HCT116 (cell line): ENCODE measurements around the gene FGF10. TPM values are rescaled to one million over a fixed set of nuclear protein-coding genes. Genes with fewer than 3 reads are reported as not detected.

Experiments
- ATAC-seq: fragments of 200-7000 bp; cut with Tn5 transposase; 2 replicates; pipeline ENCODE4 v1.9.1; 2020; ENCODE audit warnings: mild to moderate bottlenecking, moderate library complexity
- BruUV-seq: library from RNA; stranded (reverse); fragments of 400-500 nt; replicated peaks from 2 replicates; lab custom pipeline; 2021; lab: Mats Ljungman, UMichigan
- CTCF ChIA-PET: fragments of 300-600 bp; sonication (Branson Sonifier 250); formaldehyde crosslinking; loops from one replicate; lab custom pipeline; 2021; ENCODE audit warnings: antibody characterized with exemption; lab: Charles Lee
- POLR2A ChIA-PET: fragments of 300-600, 350-600 bp; sonication (Branson Sonifier 250); formaldehyde crosslinking; loops from one replicate; lab custom pipeline; 2021; ENCODE audit warnings: antibody characterized with exemption; lab: Charles Lee
- RAD21 ChIA-PET, 2 experiments: fragments of 300-600 bp; sonication (Branson Sonifier 250); formaldehyde crosslinking; loops; one replicate each; lab custom pipeline; 2023; ENCODE audit warnings: low total read pairs in 2 of 2; ENCODE audit not compliant: uncharacterized antibody in 2 of 2, unreplicated experiment in 2 of 2, low non-redundant PET in 1 of 2; lab: Charles Lee
- DNase-seq: peaks from one replicate; pipeline ENCODE4 v3.0.0-alpha.2; 2010; ENCODE audit warnings: low read depth, low spot score
- H2AFZ ChIP-seq: fragments of 200-600 bp; shearing (Covaris generic), sonication (generic); 2 replicates; pipeline ENCODE4 v1.6.1; 2017; ENCODE audit warnings: low read depth, mixed run types, mixed read lengths, antibody characterized with exemption, low read length; ENCODE audit not compliant: poor library complexity, severe bottlenecking
- H3K27ac ChIP-seq: 2 replicates; pipeline ENCODE4 v1.5.1; 2012; ENCODE audit warnings: low read depth, low read length
- H3K27me3 ChIP-seq: fragments of 200-600 bp; sonication (generic); 2 replicates; pipeline ENCODE4 v1.6.1; 2016; ENCODE audit warnings: mixed run types, low read length, mixed read lengths; ENCODE audit not compliant: insufficient read depth
- H3K36me3 ChIP-seq, 2 experiments: fragments of 200-500 bp in 1 of 2; fragments of 200-600 bp in 1 of 2; sonication (Bioruptor generic) in 1 of 2; sonication (generic) in 1 of 2; 2 replicates each; pipeline versions ENCODE4 v1.5.1 to v1.6.1; 2014 to 2016; ENCODE audit warnings: low read length in 2 of 2, inconsistent platforms in 1 of 2, mixed read lengths in 1 of 2, mixed run types in 1 of 2; ENCODE audit not compliant: insufficient read depth in 2 of 2, control insufficient read depth in 1 of 2
- H3K4me1 ChIP-seq, 2 experiments: fragments of 200-600 bp in 1 of 2; sonication (generic) in 1 of 2; 2 replicates each; pipeline versions ENCODE4 v1.5.1 to v1.6.1; 2012 to 2017; ENCODE audit warnings: low read length in 2 of 2, inconsistent platforms in 1 of 2, mild to moderate bottlenecking in 1 of 2, mixed read lengths in 1 of 2, mixed run types in 1 of 2, moderate library complexity in 1 of 2; ENCODE audit not compliant: insufficient read depth in 2 of 2, control insufficient read depth in 1 of 2
- H3K4me2 ChIP-seq: fragments of 200-600 bp; sonication (generic); 2 replicates; pipeline ENCODE4 v1.6.1; 2017; ENCODE audit warnings: mixed run types, low read length, mixed read lengths
- H3K4me3 ChIP-seq, 2 experiments: fragments of 200-600 bp in 1 of 2; sonication (generic) in 1 of 2; replicated peaks in 1 of 2; 2 replicates each; pipeline ENCODE4 v1.5.1; 2011 to 2016; ENCODE audit warnings: low read length in 2 of 2, control low read depth in 1 of 2, low read depth in 1 of 2, mild to moderate bottlenecking in 1 of 2, mixed read lengths in 1 of 2, mixed run types in 1 of 2
- H3K79me2 ChIP-seq: fragments of 200-600 bp; sonication (generic); 2 replicates; pipeline ENCODE4 v1.6.1; 2017; ENCODE audit warnings: mild to moderate bottlenecking, mixed run types, low read length, moderate library complexity, mixed read lengths; ENCODE audit not compliant: insufficient read depth
- H3K9ac ChIP-seq: fragments of 200-600 bp; sonication (generic); 2 replicates; pipeline ENCODE4 v1.6.1; 2016; ENCODE audit warnings: low read length, mixed read lengths
- H3K9me2 ChIP-seq: fragments of 200-600 bp; sonication (generic), shearing (Covaris generic); 2 replicates; pipeline ENCODE4 v1.6.1; 2017; ENCODE audit warnings: mixed run types, mild to moderate bottlenecking, moderate library complexity; ENCODE audit not compliant: insufficient read depth
- H3K9me3 ChIP-seq, 2 experiments: fragments of 200-500 bp in 1 of 2; fragments of 200-600 bp in 1 of 2; sonication (Bioruptor generic) in 1 of 2; sonication (generic) in 1 of 2; 2 replicates each; pipeline ENCODE4 v1.6.1; 2014 to 2017; ENCODE audit warnings: low read length in 2 of 2, mixed read lengths in 2 of 2, inconsistent platforms in 1 of 2, low read depth in 1 of 2, mild to moderate bottlenecking in 1 of 2, mixed run types in 1 of 2, moderate library complexity in 1 of 2; ENCODE audit not compliant: control insufficient read depth in 1 of 2, insufficient read depth in 1 of 2
- H4K20me1 ChIP-seq: fragments of 200-600 bp; sonication (generic), shearing (Covaris generic); 2 replicates; pipeline ENCODE4 v1.6.1; 2017; ENCODE audit warnings: mixed run types, mild to moderate bottlenecking, moderate library complexity; ENCODE audit not compliant: insufficient read depth
- CEBPB ChIP-seq: IDR thresholded peaks from 2 replicates; pipeline ENCODE4 v1.6.1; 2012; ENCODE audit warnings: low read depth
- CTCF ChIP-seq, 3 experiments: fragments of 200-600 bp in 1 of 3; sonication (generic) in 1 of 3; IDR thresholded peaks in 2 of 3; conservative IDR thresholded peaks in 1 of 3; 2 replicates each; pipeline ENCODE4 v1.5.1; 2012 to 2017; ENCODE audit warnings: low read depth in 2 of 3, low read length in 2 of 3, antibody characterized with exemption in 1 of 3, borderline replicate concordance in 1 of 3, control low read depth in 1 of 3, mild to moderate bottlenecking in 1 of 3, mixed read lengths in 1 of 3, mixed run types in 1 of 3, moderate library complexity in 1 of 3; ENCODE audit not compliant: insufficient read depth in 1 of 3
- EZH2phosphoT487 ChIP-seq: fragments of 200-600 bp; IDR thresholded peaks from 2 replicates; pipeline ENCODE4 v1.6.1; 2018; ENCODE audit warnings: antibody characterized with exemption, borderline replicate concordance
- JUND ChIP-seq: IDR thresholded peaks from 2 replicates; pipeline ENCODE4 v1.6.1; 2012
- MAX ChIP-seq: IDR thresholded peaks from 2 replicates; pipeline ENCODE4 v1.6.1; 2012
- POLR2A ChIP-seq: IDR thresholded peaks from 2 replicates; pipeline ENCODE4 v1.7.0; 2011; ENCODE audit warnings: borderline replicate concordance; ENCODE audit not compliant: insufficient read depth, insufficient read length; ENCODE audit errors: extremely low read depth
- POLR2AphosphoS5 ChIP-seq: IDR thresholded peaks from 2 replicates; pipeline ENCODE4 v1.6.1; 2011; ENCODE audit warnings: mild to moderate bottlenecking, low read depth, low read length, moderate library complexity
- RAD21 ChIP-seq: IDR thresholded peaks from 2 replicates; pipeline ENCODE4 v1.6.1; 2012; ENCODE audit warnings: low read depth, mild to moderate bottlenecking
- SP1 ChIP-seq: IDR thresholded peaks from 2 replicates; pipeline ENCODE4 v1.6.1; 2012; ENCODE audit warnings: low read depth
- TCF7L2 ChIP-seq: IDR thresholded peaks from 2 replicates; pipeline ENCODE4 v1.7.0; 2011; ENCODE audit warnings: borderline replicate concordance, inconsistent platforms; ENCODE audit not compliant: insufficient read depth, insufficient read length; ENCODE audit errors: extremely low read depth
- YY1 ChIP-seq: IDR thresholded peaks from 2 replicates; pipeline ENCODE4 v1.6.1; 2011; ENCODE audit warnings: low read length, low read depth, moderate library complexity, mild to moderate bottlenecking; ENCODE audit not compliant: insufficient replicate concordance; ENCODE audit errors: extremely low read depth
- ZBTB33 ChIP-seq: IDR thresholded peaks from 2 replicates; pipeline ENCODE4 v1.6.1; 2011; ENCODE audit warnings: mild to moderate bottlenecking, low read length, moderate library complexity; ENCODE audit not compliant: insufficient replicate concordance; ENCODE audit errors: extremely low read depth
- ZNF274 ChIP-seq: fragments of 200-500 bp; sonication (Bioruptor generic); IDR thresholded peaks from 2 replicates; pipeline ENCODE4 v1.6.1; 2014; ENCODE audit warnings: mild to moderate bottlenecking, low read depth, low read length, inconsistent platforms
- intact Hi-C: fragments of 100-400 bp; cut with micrococcal nuclease; formaldehyde crosslinking; loops from 2 replicates; pipeline ENCODE4 v1.10.0; 2022
- total RNA-seq: library from RNA; stranded (reverse); gene quantifications from one replicate; pipeline ENCODE4 v1.2.1, GENCODE V29; 2021; ENCODE audit not compliant: unreplicated experiment

FGF10 gene
- total RNA-seq, 1 experiment from 2014 or later, result not detected

GRCh38 chr5:44294516-44294915 is 94.7 kb downstream of the FGF10 start:
- intact Hi-C loops, result no loop called here
- TF ChIP-seq CTCF (IDR thresholded peaks at IDR 0.05 in 2 of 3, conservative IDR thresholded peaks at IDR 0.05 in 1 of 3; ENCODE audit: borderline replicate concordance in 1 of 3, insufficient read depth in 1 of 3, low read depth in 2 of 3, low read length in 2 of 3) (no peak), ZNF274 (no peak), MAX (no peak), POLR2A (no peak), JUND (no peak), POLR2AphosphoS5 (no peak), TCF7L2 (no peak)

GRCh38 chr5:44292736-44293135 is 96.5 kb downstream of the FGF10 start:
- DNase-seq (no peak), ATAC-seq (no peak)
- H3K27me3 ChIP-seq, result no peaks in the 10 kb centered on the region
- TF ChIP-seq SP1 (no peak), ZBTB33 (no peak), EZH2phosphoT487 (no peak), YY1 (no peak), RAD21 (no peak), CEBPB (no peak)
- POLR2A ChIA-PET, result no interaction called here
- intact Hi-C loops, result no loop called here
- no peaks in the 10 kb centered on the region for H3K36me3 ChIP-seq
- H3K4me2 ChIP-seq, result no peak overlapping the region
- no peak overlapping the region for H3K27ac ChIP-seq
- CTCF ChIA-PET, result no interaction called here
- no peak overlapping the region for H3K9ac ChIP-seq
- no peak overlapping the region for H3K4me3 ChIP-seq
- BruUV-seq, result no TSS peak
- no peak overlapping the region for H2AFZ ChIP-seq
- H4K20me1 ChIP-seq, result no peaks in the 10 kb centered on the region; the same call in 1 of the 2 replicates
- H3K79me2 ChIP-seq, result no peaks in the 10 kb centered on the region
- H3K4me1 ChIP-seq, result no peaks in the 10 kb centered on the region
- no peaks in the 10 kb centered on the region for H3K9me2 ChIP-seq
- H3K9me3 ChIP-seq, result no peaks in the 10 kb centered on the region
- RAD21 ChIA-PET, result no interaction called here

More at GRCh38 chr5:44294516-44294915, 94.7 kb downstream of the FGF10 start:
- DNase-seq, result no peak
- RAD21 ChIA-PET, result no interaction called here
- H3K4me3 ChIP-seq, result no peak overlapping the region
- POLR2A ChIA-PET, result no interaction called here
- H2AFZ ChIP-seq, result no peak overlapping the region
- no TSS peak for BruUV-seq
- H3K79me2 ChIP-seq, result no peaks in the 10 kb centered on the region
- no peak overlapping the region for H3K27ac ChIP-seq
- no peak overlapping the region for H3K9ac ChIP-seq
- no peaks in the 10 kb centered on the region; the same call in 1 of the 2 replicates for H4K20me1 ChIP-seq
- H3K36me3 ChIP-seq, result no peaks in the 10 kb centered on the region
- H3K4me1 ChIP-seq, result no peaks in the 10 kb centered on the region
- CTCF ChIA-PET, result no interaction called here
- no peaks in the 10 kb centered on the region for H3K9me2 ChIP-seq
- H3K9me3 ChIP-seq, result no peaks in the 10 kb centered on the region
- no peak for ATAC-seq
- H3K4me2 ChIP-seq, result no peak overlapping the region
- no peaks in the 10 kb centered on the region for H3K27me3 ChIP-seq
